PFSK-1 (cell line): Measurements from ENCODE around the gene TBC1D3B.

Experiments used
- FOXP2 ChIP-seq: optimal IDR thresholded peaks from 2 replicates; pipeline ENCODE3; 2011; ENCODE audit warnings: borderline replicate concordance, control low read depth, inconsistent platforms; ENCODE audit not compliant: insufficient read depth; ENCODE audit errors: extremely low read length, extremely low read depth
- POLR2AphosphoS5 ChIP-seq: IDR thresholded peaks from 2 replicates; pipeline ENCODE4 v1.6.1; 2012; ENCODE audit warnings: low read depth, mild to moderate bottlenecking, control low read depth, low read length, moderate library complexity
- TAF1 ChIP-seq: IDR thresholded peaks from 2 replicates; pipeline ENCODE4 v1.6.1; 2012; ENCODE audit warnings: low read length, control low read depth, borderline replicate concordance; ENCODE audit not compliant: insufficient read depth

GRCh38 chr17:36147601-36148000, 28.8 kb downstream of the TBC1D3B start:
- TF ChIP-seq TAF1, result no peak
- TF ChIP-seq FOXP2, result no peak
- no peak for TF ChIP-seq POLR2AphosphoS5
